Tibial nerve (tissue), 4 donors: ENCODE results near the gene SP3.

ENCODE experiments used
- EP300 ChIP-seq, 2 donors: sonication (generic); formaldehyde crosslinking; IDR thresholded peaks; one replicate each; pipeline ENCODE4 v1.6.1; 2017; ENCODE audit warnings: antibody characterized with exemption in 2 of 2, mild to moderate bottlenecking in 1 of 2
- POLR2A ChIP-seq, 2 donors: fragments of 450-650 bp; IDR thresholded peaks; one replicate each; pipeline ENCODE4 v1.6.1; 2017; ENCODE audit warnings: antibody characterized with exemption in 2 of 2, mild to moderate bottlenecking in 2 of 2, moderate library complexity in 2 of 2
- TF ChIP-seq, protein P1 (sequence below), 5 experiments: fragments of 200-600 bp in 3 of 5; fragments of 450-650 bp in 2 of 5; sonication (generic) in 3 of 5; IDR thresholded peaks; one replicate each; pipeline ENCODE4 v1.5.1; 2016 to 2019; ENCODE audit warnings: antibody characterized with exemption in 5 of 5, mild to moderate bottlenecking in 3 of 5, moderate library complexity in 2 of 5

DNA sequence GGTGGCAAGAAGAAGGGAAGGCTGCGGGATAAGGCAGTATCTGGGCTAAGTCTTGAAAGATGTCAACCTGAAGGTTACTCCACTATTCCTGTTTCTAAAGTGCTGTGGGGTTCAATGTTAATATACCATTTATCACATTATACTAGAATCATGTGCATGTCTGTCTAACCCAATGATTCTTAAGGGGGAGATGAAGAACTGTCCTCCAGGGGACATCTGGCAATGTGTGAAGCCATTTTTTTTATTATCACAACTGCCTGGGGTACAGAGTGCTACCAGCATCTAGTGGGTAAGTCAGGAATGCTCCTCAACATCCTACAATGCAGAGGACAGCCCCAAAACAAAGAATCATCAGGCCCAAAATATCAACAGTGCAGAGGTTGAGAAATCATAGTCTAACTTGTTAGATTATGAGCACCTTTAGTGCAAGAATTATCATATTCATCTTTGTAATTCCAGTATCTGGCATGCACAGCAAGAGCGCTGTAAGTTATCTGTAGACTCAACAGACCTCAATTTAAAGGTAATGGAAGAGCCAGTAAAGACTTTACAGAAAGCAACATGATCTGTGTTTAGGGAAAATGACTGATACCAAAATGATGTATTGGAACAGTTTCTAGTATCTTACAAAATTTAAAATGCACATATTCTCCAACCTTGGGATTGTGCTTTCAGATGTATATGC lies 26.3 kb downstream of the SP3 start:
- TF ChIP-seq POLR2A (IDR thresholded peaks at IDR 0.05) = no peak
- TF ChIP-seq, protein P1, sequence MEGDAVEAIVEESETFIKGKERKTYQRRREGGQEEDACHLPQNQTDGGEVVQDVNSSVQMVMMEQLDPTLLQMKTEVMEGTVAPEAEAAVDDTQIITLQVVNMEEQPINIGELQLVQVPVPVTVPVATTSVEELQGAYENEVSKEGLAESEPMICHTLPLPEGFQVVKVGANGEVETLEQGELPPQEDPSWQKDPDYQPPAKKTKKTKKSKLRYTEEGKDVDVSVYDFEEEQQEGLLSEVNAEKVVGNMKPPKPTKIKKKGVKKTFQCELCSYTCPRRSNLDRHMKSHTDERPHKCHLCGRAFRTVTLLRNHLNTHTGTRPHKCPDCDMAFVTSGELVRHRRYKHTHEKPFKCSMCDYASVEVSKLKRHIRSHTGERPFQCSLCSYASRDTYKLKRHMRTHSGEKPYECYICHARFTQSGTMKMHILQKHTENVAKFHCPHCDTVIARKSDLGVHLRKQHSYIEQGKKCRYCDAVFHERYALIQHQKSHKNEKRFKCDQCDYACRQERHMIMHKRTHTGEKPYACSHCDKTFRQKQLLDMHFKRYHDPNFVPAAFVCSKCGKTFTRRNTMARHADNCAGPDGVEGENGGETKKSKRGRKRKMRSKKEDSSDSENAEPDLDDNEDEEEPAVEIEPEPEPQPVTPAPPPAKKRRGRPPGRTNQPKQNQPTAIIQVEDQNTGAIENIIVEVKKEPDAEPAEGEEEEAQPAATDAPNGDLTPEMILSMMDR (IDR thresholded peaks at IDR 0.05) = no peak
- TF ChIP-seq EP300 (IDR thresholded peaks at IDR 0.05) = no peak
